ENCODE data around the gene SH3BGRL3. TPM values are rescaled to one million over a fixed set of nuclear protein-coding genes. Genes with fewer than 3 reads are reported as not detected.
A peak's percentile ranks its signal among the peaks of the same experiment; 100 is the strongest.
"Not testable (repeated sequence)": the region's sequence is repeated elsewhere in the genome, so short reads cannot be mapped to it uniquely, and the experiment has no call there.

SH3BGRL3 gene
- 100 to 1,000 TPM in 1 of 4 donors, 10 to 100 TPM in 3; 53.5 to 104 (median 92.8) TPM for total RNA-seq

DNA sequence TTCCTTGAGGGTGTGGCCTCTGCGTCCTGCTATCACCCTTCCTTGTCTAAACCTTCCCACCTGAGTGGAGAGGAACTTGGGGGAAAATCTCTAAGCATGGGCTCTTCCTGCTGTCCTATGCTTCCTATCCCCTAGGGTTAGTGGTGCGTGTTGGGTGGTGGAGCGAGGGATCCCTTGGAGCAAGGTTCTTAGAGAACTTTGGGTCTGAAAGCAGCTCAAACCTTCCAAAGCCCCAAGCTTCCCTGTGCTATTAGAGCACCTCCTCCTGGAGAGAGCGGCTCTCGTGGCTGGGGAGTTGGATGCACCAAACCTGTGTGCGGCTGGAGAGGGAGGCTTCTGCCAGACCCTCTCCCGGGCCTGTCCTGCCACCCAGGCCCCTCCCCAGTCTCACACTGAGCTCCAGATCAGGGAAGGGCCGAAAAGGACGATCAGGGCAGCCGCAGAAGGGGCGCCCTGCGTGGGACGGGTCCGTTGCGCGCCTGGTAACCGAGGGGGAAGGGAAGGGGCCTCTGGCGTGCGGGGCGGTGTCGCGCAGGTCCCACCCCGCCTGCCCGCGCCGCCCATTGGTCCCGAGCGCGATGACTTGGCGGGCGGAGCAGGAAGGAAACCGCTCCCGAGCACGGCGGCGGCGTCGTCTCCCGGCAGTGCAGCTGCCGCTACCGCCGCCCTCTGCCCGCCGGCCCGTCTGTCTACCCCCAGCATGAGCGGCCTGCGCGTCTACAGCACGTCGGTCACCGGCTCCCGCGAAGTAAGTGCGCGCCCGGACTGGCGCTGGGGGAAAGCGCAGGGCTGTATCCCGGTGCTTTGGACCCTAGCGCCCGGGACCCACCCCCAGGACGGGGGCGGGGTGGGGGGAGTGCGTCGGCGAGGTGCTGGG lies at the start of gene SH3BGRL3:
Gene SH3BGRL3 (plus strand): TSS at position 631 of the 877 bp plus-strand sequence. CDS start 70 bp downstream, at position 701.
- Histone ChIP-seq H3K27ac (peak within 1 kb of the TSS; percentile 90), H3K4me3 (peak within 1 kb of the TSS; percentile 64), H3K27me3 (no peaks in the 10 kb centered on the region), H3K4me1 (peaks cover 91% of the 10 kb centered on the region), H3K36me3 (no peaks in the 10 kb centered on the region), H3K9me3 (no peaks in the 10 kb centered on the region)
- TF ChIP-seq, protein P1, sequence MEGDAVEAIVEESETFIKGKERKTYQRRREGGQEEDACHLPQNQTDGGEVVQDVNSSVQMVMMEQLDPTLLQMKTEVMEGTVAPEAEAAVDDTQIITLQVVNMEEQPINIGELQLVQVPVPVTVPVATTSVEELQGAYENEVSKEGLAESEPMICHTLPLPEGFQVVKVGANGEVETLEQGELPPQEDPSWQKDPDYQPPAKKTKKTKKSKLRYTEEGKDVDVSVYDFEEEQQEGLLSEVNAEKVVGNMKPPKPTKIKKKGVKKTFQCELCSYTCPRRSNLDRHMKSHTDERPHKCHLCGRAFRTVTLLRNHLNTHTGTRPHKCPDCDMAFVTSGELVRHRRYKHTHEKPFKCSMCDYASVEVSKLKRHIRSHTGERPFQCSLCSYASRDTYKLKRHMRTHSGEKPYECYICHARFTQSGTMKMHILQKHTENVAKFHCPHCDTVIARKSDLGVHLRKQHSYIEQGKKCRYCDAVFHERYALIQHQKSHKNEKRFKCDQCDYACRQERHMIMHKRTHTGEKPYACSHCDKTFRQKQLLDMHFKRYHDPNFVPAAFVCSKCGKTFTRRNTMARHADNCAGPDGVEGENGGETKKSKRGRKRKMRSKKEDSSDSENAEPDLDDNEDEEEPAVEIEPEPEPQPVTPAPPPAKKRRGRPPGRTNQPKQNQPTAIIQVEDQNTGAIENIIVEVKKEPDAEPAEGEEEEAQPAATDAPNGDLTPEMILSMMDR (IDR thresholded peaks at IDR 0.05) = peak in 1 of 2 donors; percentile 46
- peak in 2 of 3 donors; percentile 42 to 87 for TF ChIP-seq POLR2AphosphoS5 (IDR thresholded peaks at IDR 0.05)
- peak; percentile 67 to 90 for TF ChIP-seq POLR2A (IDR thresholded peaks at IDR 0.05)
- no peak for TF ChIP-seq EP300 (IDR thresholded peaks at IDR 0.05)
- 1% methylated on average over 9 of the region's 66 CpGs for WGBS
- DNase-seq (ENCODE audit: low spot score in 2 of 2) = peak; percentile 93 to 96

DNA sequence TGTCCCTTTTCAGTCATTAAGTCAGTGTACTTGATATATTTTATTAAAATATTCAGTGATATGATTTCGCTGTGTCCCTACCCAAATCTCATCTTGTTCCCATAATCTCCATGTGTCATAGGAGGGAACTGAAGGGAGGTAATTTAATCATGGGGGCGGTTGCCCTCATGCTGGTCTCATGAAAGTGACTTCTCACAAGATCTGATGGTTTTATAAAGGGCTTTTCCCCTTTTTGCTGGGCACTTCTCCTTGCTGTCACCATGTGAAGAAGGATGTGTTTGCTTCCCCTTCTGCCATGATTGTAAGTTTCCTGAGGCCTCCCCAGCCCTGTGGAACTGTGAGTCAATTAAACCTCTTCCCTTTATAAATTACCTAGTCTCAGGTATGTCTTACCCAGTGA lies 49.2 kb upstream of the SH3BGRL3 start:
- not testable (repeated sequence) for H3K36me3 ChIP-seq; H3K4me3 ChIP-seq; DNase-seq (ENCODE audit: low spot score in 2 of 2); H3K27ac ChIP-seq; H3K27me3 ChIP-seq; H3K9me3 ChIP-seq
- peaks cover 14% of the 10 kb centered on the region for H3K4me1 ChIP-seq
- 79% methylated on average over 2 of the region's 2 CpGs for WGBS

DNA sequence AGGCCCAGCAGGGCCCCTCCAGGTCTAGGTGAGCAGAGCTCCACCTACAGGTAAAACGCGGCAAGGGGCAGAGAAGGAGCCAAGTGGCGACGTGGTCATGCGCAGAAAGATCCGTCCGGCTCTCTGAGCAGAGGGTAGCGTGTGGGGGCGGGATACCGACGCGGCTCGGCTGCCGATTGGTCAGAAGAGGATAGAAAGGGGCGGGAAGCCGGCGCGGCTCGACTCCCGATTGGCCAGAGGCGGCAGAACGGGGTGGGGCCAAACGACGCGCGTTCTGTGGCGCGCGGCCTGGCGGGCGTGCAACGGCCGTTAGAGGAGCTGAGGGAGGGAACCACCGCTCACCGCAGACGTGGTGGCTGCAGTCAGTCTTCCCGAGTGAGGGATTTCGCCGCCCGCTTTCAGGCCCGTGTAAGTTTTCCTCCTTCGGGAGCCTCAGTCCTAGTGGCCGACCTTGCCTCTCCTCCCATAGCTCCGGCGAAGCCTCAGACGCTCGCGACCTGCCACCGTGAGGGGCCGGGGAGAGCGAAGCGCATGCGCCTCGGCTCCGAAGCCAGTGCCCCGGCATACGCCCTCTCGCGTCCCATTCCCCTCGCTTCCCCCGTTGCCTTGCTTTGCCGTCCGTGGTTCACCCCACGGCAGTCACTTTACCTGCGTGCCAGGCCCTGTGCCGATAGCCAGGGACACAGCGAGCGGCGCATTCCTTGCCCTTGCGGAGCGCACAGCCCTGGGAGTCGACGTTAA lies 45.8 kb upstream of the SH3BGRL3 start, which contains the start of gene CEP85:
Gene CEP85 (plus strand): TSS at position 298 of the 741 bp plus-strand sequence. CDS start 5,584 bp downstream, outside the sequence.
- H3K4me3 ChIP-seq = peak within 1 kb of the TSS; percentile 69
- TF ChIP-seq, protein P1 (IDR thresholded peaks at IDR 0.05) = peak; percentile 17 to 88
- TF ChIP-seq POLR2AphosphoS5 (IDR thresholded peaks at IDR 0.05) (peak in 1 of 3 donors; percentile 55), EP300 (IDR thresholded peaks at IDR 0.05) (no peak), POLR2A (IDR thresholded peaks at IDR 0.05) (no peak)
- DNase-seq (ENCODE audit: low spot score in 2 of 2) = peak; percentile 98 to 100
- peaks cover 26% of the 10 kb centered on the region for H3K4me1 ChIP-seq
- H3K27me3 ChIP-seq = no peaks in the 10 kb centered on the region
- H3K36me3 ChIP-seq = no peaks in the 10 kb centered on the region
- H3K9me3 ChIP-seq = no peaks in the 10 kb centered on the region
- H3K27ac ChIP-seq = peak within 1 kb of the TSS; percentile 80
- under 1% methylated on average over 34 of the region's 73 CpGs for WGBS

DNA sequence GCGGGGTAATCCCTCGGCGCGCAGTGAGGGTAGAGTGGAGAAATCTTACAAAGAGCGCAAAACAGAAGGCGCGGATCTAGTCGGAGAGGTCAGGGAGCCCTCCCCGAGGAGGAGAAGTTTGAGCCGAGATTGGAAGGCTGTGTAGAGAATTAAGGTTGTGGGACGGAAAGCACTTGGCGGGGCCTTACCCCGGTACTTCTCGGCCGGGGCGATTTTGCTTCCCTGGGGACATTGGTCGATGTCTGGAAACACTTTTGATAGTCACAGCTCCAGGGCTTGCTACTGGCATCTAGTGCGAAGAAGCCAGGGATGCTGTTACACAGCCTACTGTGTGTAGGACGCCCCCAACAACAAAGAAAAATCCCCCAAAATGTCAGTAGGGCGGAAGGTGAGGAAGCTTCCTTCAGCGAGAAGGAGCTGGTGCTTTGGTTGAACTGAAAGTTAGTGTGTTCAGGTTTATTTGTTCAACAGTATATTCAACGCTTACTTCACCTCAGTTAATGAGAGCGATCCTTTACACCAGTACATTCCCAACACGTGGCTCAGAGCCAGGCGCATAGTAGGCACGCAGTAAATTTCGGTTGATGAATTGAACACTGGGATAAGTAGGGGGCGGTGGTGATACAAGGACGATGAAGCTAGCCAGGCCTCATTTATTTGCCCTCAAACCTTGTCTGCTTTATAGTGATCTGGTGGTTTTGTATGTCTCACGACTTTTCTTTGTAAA lies 45.1 kb upstream of the SH3BGRL3 start:
- peak overlapping the region; percentile 69 for H3K4me3 ChIP-seq
- H3K27me3 ChIP-seq = no peaks in the 10 kb centered on the region
- no peak for TF ChIP-seq POLR2AphosphoS5 (IDR thresholded peaks at IDR 0.05)
- TF ChIP-seq EP300 (IDR thresholded peaks at IDR 0.05) = no peak
- TF ChIP-seq, protein P1 (IDR thresholded peaks at IDR 0.05) = no peak
- no peak for TF ChIP-seq POLR2A (IDR thresholded peaks at IDR 0.05)
- peaks cover 26% of the 10 kb centered on the region for H3K4me1 ChIP-seq
- no peaks in the 10 kb centered on the region for H3K9me3 ChIP-seq
- no peak for DNase-seq (ENCODE audit: low spot score in 2 of 2)
- H3K36me3 ChIP-seq = no peaks in the 10 kb centered on the region
- H3K27ac ChIP-seq = peak overlapping the region; percentile 80
- 4% methylated on average over 26 of the region's 30 CpGs for WGBS

DNA sequence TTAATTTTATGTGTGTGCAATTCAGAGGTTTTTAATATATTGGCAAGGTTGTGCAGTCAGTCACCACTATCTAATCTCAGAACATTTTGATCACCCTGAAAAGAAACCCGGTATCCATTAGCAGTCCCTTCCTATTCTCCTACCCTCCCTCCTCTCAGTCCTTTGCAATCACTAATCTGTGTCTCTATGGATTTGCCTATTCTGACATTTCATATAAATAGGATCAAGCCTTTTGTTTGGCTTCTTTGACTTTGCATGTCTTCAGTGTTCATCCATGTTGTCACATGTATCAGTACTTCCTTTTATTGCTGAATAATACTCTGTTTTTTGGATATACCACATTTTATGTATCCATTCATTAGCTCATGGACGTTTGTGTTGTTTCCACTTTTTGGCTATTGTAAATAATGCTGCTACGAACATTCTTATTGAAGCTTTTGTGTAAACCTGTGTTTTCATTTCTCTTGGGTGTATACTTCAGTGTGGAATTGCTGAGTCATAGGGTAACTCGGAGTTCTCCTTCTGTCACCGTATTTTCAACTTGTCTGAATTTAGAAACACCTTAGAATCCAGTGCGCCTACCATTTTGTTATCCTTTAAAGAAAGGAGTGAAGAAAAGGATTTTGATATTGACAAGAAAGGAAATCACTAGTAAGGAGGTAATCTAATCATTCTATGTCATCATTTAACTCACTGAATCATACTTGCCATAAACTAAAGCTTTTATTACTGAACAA lies 42.5 kb upstream of the SH3BGRL3 start:
- Histone ChIP-seq H3K27me3 (no peaks in the 10 kb centered on the region), H3K27ac (no peak overlapping the region), H3K36me3 (no peaks in the 10 kb centered on the region), H3K4me1 (peaks cover 26% of the 10 kb centered on the region), H3K4me3 (no peak overlapping the region), H3K9me3 (no peaks in the 10 kb centered on the region)
- 57% methylated on average over 6 of the region's 6 CpGs for WGBS
- TF ChIP-seq EP300 (IDR thresholded peaks at IDR 0.05) (no peak), POLR2AphosphoS5 (IDR thresholded peaks at IDR 0.05) (no peak), POLR2A (IDR thresholded peaks at IDR 0.05) (no peak)
- TF ChIP-seq, protein P1 (IDR thresholded peaks at IDR 0.05) = no peak
- DNase-seq (ENCODE audit: low spot score in 2 of 2) = no peak
